GM12872 (cell line): ENCODE measurements around the gene TOGARAM2.

Source experiments
- TF ChIP-seq, protein P1 (sequence below): IDR thresholded peaks from 3 replicates; pipeline ENCODE4 v1.5.1; 2011; ENCODE audit warnings: low read depth, mild to moderate bottlenecking, low read length, moderate library complexity; ENCODE audit not compliant: insufficient read depth

TOGARAM2 gene

GRCh38 chr2:29072251-29072650, 91.2 kb downstream of the TOGARAM2 start:
- TF ChIP-seq, protein P1, sequence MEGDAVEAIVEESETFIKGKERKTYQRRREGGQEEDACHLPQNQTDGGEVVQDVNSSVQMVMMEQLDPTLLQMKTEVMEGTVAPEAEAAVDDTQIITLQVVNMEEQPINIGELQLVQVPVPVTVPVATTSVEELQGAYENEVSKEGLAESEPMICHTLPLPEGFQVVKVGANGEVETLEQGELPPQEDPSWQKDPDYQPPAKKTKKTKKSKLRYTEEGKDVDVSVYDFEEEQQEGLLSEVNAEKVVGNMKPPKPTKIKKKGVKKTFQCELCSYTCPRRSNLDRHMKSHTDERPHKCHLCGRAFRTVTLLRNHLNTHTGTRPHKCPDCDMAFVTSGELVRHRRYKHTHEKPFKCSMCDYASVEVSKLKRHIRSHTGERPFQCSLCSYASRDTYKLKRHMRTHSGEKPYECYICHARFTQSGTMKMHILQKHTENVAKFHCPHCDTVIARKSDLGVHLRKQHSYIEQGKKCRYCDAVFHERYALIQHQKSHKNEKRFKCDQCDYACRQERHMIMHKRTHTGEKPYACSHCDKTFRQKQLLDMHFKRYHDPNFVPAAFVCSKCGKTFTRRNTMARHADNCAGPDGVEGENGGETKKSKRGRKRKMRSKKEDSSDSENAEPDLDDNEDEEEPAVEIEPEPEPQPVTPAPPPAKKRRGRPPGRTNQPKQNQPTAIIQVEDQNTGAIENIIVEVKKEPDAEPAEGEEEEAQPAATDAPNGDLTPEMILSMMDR: no peak

DNA sequence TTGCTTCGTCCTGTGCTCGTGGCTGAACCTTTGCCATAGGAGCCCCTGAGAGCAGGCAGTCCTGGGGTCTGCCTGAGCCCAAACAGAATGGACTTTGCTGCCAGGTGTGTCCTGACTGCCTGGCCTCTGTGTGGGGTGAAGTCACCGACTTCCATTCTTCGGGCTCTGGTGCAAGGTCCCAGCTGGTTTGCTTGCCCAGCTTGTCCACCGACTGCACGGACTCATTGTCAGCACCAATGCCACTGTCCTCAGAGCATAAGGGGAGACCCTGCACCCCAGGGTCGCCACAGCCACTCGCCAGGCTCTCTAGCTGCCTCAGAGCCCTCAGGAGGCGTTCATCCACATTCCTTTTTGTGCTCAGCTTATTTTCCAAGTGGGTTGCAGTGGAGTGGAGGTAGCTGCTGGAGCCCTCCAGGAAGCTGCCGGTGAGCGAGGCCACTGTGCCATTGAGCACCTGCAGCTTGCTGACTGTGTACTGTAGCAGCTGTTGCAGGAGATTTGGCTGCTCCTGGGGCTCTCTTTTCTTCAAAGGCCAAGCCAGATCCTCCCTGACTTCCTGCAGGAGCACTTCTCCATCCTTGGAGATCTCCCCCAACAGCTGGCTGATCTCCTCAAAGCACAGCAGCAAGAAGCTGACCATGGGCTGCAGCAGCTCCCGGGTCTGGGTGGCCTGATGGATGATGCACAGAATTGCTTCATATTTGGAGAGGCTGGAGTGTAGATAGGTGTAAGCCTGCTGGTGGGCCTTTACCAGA, 92.0 kb downstream of the TOGARAM2 start:
- TF ChIP-seq, protein P1: no peak

DNA sequence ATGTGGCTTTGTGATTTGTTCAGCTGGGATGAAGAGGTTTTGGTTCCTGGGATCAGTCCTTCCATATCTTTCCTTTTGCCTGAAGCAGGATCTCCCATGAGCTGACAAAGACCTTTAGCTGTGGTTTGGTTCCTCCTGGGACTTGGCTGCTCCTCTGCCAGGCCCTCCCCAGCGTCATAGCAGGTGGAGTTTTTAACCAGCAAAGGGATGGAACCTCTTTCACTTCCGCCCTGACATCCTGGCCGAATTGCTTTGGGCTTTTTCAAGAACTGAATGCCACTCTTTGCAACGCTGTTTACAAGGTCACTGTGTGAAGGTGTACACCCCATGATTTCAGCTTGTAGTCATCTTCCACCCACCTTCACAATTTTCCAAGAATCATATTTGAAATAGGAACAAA, 92.8 kb downstream of the TOGARAM2 start:
- TF ChIP-seq, protein P1: no peak

DNA sequence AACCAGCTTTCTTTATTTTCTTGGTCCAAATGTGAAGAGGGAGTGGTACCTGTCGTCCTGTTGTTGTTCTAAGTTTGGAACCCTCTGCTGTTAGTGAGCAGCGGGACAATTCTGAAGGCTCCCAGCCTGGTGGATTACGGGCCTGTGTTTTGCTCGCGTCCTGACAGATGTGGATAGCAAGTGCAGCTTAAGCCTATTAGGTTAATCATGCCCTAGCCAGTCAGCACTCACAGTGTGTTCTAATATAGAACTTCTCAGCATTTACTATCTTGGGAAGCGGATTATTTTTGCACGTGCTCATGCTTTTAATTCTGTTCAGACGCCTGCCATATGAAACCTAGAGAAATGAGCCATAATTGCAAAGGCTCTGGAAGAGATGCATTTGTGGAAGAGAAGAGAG, 93.3 kb downstream of the TOGARAM2 start, which contains the start of gene PCARE:
Gene PCARE, minus strand, starts transcription at position 113 of the 400 bp plus-strand sequence. CDS start 262 bp downstream, outside the sequence.
- TF ChIP-seq, protein P1: no peak

GRCh38 chr2:29075894-29076705, 95.0 kb downstream of the TOGARAM2 start:
- TF ChIP-seq, protein P1: no peak

GRCh38 chr2:29079887-29080286, 98.8 kb downstream of the TOGARAM2 start:
- TF ChIP-seq, protein P1: no peak
